HG03045 (cell line): ENCODE results near the gene CACNA2D3.

ENCODE experiments used
- ATAC-seq: cut with Tn5 transposase; IDR thresholded peaks from one replicate; pipeline ENCODE4 v1.9.1; 2021; ENCODE audit warnings: mild to moderate bottlenecking, moderate library complexity; ENCODE audit not compliant: unreplicated experiment

Gene CACNA2D3

GRCh38 chr3:54895613-54896012 lies 773.3 kb downstream of the CACNA2D3 start:
- no peak for ATAC-seq

- no peak for ATAC-seq
Observed at GRCh38 chr3:54897028-54897711, 774.8 kb downstream of the CACNA2D3 start.

DNA sequence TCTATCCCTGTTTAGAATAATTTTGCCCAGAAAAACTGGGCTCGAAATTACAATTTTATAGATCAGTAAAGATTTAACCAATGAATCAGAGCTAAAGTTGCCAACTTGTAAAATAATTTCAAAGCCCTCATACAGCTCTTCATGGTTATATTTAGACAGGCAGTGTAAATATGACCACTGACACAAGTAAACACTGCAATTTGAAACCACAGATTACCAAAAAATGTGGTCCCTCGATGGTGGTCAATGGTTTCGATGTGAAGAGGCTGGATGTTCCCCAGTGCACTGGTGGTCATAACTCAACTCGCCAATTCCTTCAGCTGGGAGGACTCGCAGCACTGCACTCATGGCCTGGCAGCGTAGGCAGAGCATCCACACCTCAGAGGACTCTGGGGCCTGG lies 776.9 kb downstream of the CACNA2D3 start:
- ATAC-seq: no peak

GRCh38 chr3:54900838-54901591 lies 778.7 kb downstream of the CACNA2D3 start:
- ATAC-seq: no peak

DNA sequence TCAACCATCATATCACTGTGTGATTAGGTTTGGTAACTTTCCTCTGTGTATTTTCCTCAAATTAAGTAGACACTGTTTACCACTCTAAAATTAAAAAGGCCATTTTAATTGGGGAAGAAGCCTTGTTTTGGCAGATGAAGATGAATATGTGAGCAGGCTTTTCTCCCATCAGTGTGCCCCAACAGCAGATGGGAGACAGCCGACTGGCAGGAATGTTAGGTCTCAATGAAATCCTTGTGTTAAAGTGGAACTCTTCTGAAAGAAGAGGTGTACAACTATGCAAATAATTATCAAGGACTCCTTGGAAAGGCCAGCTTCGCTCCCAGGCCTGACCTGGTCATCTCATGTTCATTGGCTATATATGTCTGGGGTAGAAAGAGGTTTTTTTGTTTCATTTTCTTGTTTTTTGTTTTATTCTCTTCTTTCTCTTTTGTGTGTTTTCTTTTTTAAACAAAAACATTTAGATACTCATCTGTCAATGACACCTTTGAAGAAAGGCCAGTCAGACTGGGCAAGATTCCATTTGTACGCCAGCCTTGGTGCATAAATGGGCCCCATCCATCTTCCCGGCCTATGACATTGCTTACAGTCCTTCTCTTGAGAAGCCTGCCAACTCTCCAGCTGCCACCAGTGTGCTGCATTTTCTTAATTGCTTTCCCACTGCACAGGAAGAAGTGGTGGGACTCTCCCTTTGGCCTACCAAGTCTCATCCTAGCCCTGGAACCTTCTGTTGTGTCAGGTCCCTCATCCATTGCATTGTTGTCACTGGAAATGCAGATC lies 779.7 kb downstream of the CACNA2D3 start:
- ATAC-seq: no peak

DNA sequence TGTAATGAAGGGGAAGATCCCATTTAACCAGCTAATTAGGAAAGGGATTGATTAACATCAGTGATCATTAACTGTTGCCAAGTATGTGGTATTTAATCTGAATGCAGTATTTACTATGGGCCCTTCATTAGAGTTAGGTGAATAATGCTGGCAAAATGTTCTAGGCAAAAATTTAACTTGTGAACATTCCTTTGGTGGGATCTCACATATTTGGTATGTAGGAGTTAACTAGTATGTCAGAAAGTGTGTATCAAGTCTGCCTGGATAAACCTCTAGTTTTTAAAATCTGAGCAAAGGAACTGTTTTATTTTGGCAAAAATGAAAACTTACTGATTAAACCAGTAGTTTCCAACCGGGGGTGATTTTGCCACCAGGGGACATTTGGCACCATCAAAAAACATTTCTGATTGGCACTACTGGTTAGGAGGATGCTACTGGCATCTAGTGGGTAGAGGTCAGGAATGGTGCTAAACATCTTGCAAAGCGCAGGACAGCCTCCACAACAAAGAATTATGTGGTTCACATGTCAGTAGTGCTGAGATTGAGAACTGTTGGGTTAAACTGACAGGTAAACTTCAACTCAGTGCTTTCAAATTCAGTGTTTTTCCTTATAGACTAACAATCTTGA lies 783.0 kb downstream of the CACNA2D3 start:
- no peak for ATAC-seq

DNA sequence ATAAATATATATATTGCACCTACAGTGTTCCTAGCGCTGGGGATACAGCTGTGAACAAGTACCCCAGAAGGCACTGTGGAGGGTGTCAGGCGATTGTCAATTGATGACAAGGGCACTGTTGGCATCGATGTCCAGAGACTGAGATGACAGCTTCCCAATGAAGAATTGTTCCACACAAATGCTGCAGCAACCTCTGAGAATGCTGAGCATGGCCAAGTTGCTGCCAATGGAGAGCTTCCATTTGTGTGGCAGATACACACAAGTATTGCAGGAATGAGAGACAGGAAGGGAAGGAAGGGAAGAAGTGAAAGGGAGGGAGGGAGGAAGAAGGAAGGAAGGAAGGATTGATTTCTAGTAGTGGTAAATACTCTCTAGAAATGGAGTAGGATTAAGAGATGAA lies 783.6 kb downstream of the CACNA2D3 start:
- no peak for ATAC-seq

DNA sequence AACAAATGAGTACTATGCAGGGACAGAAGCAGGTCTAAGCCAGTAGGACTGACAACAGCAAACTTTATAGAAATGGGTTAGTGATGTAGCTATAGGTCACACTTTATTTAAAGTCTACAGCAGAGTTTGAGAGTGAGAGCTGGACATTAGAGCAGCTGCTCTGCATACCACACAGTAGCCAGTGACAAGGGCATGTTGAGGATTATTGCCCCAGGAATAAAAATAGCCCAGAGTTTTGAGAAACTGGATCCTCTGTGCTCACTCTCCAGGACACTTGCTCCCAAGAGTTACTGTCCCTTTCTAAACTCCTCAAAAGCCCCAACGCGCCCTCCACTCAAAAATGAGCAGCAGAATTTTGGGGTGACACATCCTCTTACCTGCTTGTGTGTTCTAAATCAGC lies 784.4 kb downstream of the CACNA2D3 start:
- no peak for ATAC-seq

DNA sequence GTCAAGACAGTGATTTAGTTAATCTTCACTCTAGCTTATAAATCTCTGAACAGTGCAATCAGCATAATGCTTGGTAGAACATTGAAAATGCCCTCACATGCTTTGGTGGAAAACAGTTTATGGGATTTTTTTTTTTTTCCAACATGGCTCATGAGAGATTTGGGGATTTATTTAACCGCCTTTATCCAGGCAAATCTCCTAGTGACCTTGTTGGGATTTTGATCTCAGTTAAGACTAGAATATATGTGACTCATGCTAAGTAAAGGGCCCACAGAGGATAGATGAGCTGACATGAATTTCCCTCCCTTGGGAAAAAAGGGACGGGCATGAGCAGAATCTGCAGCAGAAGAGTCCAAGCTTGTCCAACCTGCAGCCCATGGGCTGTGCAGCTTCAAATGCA lies 786.8 kb downstream of the CACNA2D3 start:
- ATAC-seq: no peak

DNA sequence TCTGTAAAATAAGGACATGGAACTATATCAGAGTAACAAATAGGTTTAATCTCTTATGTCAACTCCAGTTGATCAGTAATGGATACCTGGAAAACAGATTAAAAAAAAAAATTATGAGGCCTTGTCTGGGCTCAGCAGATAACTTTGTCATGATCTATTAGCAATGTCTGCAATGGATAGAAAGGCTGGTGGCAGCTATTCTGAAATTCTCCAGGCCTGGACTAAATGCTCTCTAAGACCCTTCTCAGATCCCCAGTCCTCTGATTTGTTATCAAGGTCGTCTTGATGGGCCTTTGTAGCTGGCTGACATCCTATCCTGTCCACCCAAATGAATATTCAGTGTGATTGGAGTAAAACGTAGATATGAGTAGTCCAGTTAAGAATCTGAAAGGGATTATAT lies 791.8 kb downstream of the CACNA2D3 start:
- no peak for ATAC-seq

GRCh38 chr3:54915181-54915580 lies 792.8 kb downstream of the CACNA2D3 start:
- no peak for ATAC-seq

DNA sequence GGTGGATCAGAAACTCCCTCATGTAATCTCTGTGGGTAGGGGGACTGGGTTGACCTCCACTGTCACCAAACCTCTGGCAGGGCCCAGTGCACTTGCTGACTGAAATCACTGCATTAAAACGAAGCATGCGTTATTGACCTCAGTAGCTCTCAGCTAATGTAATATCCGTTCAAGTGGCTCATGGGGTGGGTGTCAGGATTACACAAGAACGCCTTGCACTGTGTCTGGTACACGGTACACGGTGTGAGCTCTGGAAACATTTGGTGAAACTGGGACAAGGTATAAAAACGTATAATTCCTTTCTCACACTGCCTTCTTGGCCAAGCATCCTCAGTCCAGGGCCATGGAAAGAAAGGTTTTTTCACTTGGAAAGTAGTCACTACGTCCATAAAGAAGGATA lies 793.6 kb downstream of the CACNA2D3 start:
- ATAC-seq: no peak

GRCh38 chr3:54916732-54917131 lies 794.4 kb downstream of the CACNA2D3 start:
- no peak for ATAC-seq

DNA sequence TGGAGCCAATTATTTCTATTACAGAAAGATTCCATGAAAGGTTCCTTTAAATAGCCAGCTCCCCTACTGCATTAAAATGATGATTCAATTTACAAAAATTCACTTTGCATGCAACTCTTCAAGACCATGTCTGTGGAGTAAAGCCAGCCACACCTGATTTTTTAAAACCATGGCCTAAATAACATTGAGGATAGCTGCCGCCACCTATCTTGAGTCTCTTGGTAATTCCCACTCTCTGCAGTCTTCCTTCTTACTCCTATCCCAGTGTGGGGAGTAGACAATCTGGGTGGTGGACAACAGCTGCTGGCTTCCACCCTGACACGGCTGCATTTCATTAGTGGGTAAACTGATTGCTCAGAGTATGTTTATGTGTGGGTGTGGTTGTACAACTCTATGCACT lies 794.8 kb downstream of the CACNA2D3 start:
- no peak for ATAC-seq

GRCh38 chr3:54917862-54918261 lies 795.5 kb downstream of the CACNA2D3 start:
- no peak for ATAC-seq

GRCh38 chr3:54918516-54918915 lies 796.2 kb downstream of the CACNA2D3 start:
- ATAC-seq: no peak

GRCh38 chr3:54928046-54928770 lies 805.9 kb downstream of the CACNA2D3 start, which contains the start of gene LRTM1:
Gene LRTM1 (minus strand): TSS chr3:54928059. CDS start chr3:54927911, 148 bp downstream.
- ATAC-seq: no peak

- ATAC-seq: no peak
Observed at GRCh38 chr3:54931182-54931581, 808.8 kb downstream of the CACNA2D3 start.

- no peak for ATAC-seq
Observed at GRCh38 chr3:54932606-54933005, 810.3 kb downstream of the CACNA2D3 start.

DNA sequence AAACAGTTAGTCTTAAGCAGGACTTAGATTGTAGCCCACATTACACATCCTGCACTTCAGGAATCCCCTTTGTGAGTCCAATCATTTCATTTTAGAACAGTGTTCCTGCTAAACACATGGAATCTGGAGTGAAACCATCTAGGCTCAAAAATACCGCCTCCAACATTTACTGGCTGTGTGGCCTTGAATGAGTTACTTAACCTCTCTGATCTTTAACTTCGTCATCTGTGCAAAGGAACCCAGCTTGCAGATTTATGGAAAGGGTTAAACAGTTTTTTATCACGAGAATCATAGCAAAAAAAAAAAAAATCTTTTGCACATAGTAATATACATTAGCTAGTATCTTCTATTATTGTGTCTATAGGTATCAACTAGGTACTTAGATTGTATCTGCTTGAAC lies 813.5 kb downstream of the CACNA2D3 start:
- ATAC-seq: no peak

DNA sequence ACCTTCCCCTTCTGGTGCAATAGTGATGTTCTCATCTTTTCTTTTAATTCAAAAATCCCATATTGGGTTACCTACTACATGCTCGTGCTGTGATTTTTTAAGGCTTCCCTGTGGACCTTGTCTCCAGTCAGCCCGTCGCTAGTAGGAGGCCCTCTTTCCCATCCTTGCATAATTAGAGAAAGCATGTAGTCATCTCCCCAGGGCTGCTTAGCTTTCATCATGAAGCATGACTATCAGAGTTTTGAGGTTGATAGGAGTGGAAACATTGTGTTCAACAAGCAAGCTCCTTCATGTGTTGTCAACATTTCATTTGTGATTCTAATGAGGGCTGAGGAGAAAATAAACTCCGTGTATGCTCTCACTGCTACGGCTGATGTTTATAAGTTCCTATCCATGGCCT lies 814.2 kb downstream of the CACNA2D3 start:
- no peak for ATAC-seq
